ENCODE results near the gene PTPRJ.

The PTPRJ gene

DNA sequence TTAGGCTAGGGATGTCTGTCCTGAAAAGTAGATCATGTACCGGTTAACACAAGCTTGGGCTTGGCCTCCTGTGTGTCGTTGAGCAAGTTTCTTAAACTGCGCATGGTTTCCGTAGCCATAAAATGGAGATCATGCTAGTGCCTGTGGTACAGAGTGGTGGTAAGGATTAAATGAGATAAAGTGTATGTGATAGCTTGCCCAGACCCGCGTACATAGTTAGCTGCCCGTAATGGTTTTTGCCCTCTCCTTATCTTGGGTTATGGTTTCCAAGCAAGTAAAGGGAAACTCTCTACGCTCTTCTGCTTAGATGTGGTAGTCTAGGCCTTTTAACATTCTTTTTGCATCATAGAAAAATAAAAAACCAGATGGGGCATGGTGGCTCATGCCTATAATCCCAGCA lies 11.0 kb upstream of the PTPRJ start:
- no peak for DNase-seq

DNA sequence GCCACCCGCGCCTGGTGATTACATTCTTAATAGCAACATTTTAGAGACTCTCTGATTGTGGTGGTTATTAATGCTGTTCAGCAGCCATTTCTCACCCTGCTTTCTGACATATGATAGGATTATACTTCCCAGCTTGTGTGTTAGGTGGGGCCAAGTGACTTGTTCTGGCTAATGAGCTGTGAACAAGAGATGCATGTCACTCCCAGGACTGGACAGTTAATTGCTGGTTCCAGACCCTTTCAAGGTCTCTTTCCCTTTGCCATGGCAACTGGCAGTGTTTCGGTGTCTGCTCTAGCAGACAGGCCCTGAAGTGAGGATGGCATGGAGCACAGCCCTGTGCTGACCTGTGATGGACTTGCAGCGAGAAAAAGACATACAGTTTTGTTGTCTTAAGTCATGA lies 8.9 kb upstream of the PTPRJ start:
- DNase-seq, result no peak

- DNase-seq, result no peak
These were observed 7.2 kb upstream of the PTPRJ start for GRCh38 chr11:47973173-47973572.

DNA sequence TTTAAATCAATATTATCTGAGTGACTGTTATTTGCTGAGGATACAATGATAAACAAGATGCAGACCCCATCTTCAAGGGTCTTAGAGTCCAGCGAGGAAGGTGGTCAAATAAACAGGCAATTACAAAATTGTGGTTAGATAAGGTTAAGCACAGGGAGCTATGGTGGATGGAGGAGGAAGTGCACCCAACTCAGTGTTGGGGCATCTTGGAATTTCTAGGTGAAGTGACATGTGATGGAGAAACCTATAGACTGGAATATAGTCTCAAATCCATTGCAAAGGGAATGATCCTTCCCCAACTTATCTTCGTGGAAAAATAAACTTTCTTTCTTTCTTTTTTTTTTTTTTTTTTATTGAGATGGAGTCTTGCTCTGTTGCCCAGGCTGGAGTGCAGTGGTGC lies 3.4 kb upstream of the PTPRJ start:
- peak in 2 of 3 donors; percentile 35 to 59 for DNase-seq

DNA sequence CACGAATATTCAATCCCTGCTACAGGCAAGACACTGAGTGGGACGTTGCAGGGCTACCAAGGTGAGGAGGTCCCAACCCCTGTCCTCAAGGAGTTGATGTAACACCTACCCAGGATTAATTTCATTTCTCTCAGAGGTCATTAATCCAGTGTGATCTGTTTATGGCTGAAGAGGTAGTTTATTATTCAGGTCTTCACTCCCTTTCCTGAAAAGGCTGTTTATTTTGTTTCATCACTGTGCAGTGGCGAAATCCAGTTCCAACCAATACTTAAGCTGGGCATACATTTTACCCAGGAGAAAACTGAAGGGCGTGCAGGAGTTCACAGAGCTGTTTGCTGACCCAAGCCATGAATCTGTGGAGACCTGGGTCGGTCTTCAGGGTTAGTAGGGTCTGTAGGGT lies 2.7 kb upstream of the PTPRJ start:
- no peak for DNase-seq

GRCh38 chr11:47979378-47980087 lies 826 bp upstream of the PTPRJ start:
- DNase-seq, result peak in 1 of 3 donors; percentile 20

DNA sequence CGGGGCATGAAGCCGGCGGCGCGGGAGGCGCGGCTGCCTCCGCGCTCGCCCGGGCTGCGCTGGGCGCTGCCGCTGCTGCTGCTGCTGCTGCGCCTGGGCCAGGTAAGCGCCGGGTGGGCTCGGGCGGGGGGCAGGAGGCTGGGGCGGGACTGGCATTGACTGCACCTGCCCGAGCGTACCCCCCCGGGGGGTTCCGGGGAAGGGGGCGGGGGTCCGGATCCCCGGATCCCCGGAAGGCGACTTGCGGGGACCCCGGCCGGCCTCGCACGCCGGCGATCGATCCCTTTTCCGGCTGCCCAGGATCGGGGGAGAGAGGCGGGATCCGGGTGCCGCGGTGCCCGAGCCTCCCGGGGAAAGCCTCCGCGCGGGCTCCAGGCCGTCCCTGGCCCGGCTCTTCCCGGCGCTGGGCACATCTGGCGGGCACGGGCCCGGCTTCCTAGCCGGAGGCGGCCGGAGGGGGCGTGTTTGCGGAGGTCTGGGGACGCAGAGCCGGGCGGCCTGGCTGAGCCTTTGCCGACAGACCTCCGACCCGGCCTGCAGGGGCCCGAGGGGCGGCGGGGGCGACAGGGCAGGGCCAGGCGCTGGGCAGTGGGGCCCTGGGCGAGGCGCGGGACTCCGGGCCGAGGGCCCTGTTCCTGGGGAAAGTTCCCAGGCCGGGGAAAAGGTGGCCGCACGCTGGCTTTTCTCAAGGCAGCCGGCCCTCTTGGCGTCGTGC lies 705 bp downstream of the PTPRJ start:
- peak; percentile 61 to 80 (median 67) for DNase-seq

DNA sequence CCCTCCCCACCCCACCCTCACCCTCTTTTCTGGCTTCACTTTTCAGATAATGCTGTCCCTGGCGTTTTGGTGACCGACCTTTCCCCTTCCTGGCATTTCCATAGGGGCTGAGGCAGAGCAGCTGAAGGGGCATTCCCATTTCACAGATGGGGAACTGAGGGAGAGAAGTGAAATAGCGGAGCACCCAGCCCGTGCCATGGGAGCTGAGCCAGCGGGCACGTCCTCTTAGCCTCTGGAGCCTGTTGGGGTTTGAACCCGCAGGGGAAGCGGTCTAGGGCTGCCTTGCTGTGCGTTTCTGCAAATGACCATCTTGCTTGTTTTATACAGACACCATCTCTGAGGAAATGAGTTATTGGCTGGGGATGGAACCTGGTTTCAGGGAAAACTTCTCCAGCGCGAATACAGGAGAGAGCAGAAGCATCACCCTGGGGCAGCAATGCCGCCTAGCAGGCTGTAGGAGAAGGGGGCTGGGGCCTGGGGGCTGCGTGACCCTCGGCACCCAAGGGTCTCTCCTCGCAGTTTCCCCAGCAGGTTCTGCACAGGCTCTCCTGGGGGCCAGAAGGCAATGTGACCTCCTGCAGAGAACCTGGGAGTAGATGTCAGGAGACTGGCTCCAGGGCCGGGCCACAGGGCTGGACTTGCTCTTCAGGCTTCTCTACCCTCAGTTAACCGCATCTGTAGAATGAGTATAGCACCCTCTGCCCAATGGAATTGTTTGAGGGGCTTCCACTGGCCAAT lies 1.5 kb downstream of the PTPRJ start:
- DNase-seq, result peak; percentile 91 to 94 (median 92)

GRCh38 chr11:47982616-47983015 lies 2.3 kb downstream of the PTPRJ start:
- DNase-seq, result peak in 2 of 3 donors; percentile 64 to 71

- peak; percentile 65 to 82 (median 73) for DNase-seq
These were observed 3.4 kb downstream of the PTPRJ start for GRCh38 chr11:47983464-47984397.

DNA sequence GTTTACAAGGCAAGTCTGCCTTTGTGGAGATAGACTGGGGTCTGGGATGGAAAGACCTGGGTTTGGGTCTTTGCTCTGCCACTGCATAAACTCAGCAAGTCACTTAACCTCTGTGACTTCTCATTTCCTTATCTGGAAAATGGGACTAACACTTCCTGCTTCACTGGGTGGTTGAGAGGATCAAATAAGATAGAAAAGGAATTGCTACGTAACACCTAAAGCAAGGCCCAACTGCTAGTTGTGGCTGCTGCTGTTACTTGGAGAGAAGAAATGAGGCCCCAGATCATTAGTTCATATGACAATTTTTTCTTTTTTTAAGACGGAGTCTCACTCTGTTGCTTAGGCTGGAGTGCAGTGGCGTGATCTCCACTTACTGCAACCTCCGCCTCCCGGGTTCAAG lies 5.9 kb downstream of the PTPRJ start:
- DNase-seq, result no peak

GRCh38 chr11:47986742-47987141 lies 6.4 kb downstream of the PTPRJ start:
- no peak for DNase-seq

DNA sequence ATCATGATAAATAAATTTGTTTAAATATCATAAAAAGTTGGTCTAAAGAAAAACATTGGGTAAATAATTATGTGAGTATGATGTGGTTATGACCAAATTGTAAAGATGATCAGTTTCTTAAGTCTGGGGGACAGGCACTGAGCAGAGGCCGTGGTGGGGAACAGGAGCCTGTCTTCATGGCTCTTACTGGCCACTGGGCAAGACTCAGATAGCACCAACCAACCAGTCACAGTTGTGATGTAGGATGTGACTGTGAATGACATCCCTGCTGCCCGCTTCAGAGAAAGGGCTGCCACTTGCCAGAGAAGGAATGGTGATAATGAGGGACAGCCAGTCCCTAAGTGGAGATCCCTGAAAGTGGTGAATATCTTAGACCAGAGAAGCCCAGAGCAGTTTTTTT lies 7.0 kb downstream of the PTPRJ start:
- DNase-seq, result peak; percentile 69 to 81 (median 72)

DNA sequence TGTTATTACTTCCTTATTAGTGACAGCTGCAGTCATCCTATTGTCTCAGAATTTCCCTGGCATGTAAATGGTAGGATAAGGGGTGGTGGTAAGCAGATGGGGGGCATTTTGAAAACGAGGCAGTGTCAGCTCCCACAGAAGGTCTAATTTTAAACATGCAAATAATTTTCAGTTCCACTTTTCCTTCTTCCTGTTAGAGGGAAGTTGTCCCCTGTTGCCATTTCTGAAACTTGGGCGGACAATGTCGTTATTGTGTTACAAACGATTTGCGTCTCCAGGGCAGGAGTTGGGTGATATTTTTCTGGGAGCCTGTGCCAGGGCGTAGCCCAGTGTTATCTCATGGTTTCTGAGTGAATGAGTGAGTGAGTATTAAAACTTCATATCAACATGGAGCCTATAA lies 7.4 kb downstream of the PTPRJ start:
- peak; percentile 89 to 97 (median 94) for DNase-seq

- DNase-seq, result no peak
These were observed 9.4 kb downstream of the PTPRJ start for GRCh38 chr11:47989779-47990178.

- DNase-seq, result peak; percentile 31 to 43 (median 38)
These were observed 11.0 kb downstream of the PTPRJ start for GRCh38 chr11:47991266-47991830.

DNA sequence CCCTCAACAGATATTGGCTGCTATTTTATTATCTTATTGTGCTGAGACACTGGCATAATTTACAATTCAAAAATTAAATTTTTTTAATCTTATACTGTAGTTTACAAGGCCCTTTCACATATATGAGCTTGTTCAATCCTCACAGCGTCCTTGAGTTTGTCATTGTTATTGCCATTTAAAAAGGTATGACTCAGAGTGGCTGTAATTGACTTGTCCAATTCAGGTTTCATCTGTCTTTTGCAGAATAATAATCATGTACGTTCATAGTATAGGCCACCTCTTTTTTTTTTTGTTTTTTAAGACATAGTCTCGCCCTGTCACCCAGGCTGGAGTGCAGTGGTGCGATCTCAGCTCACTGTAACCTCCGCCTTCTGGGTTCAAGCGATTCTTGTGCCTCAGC lies 11.5 kb downstream of the PTPRJ start:
- DNase-seq, result peak in 2 of 3 donors; percentile 45 to 47

DNA sequence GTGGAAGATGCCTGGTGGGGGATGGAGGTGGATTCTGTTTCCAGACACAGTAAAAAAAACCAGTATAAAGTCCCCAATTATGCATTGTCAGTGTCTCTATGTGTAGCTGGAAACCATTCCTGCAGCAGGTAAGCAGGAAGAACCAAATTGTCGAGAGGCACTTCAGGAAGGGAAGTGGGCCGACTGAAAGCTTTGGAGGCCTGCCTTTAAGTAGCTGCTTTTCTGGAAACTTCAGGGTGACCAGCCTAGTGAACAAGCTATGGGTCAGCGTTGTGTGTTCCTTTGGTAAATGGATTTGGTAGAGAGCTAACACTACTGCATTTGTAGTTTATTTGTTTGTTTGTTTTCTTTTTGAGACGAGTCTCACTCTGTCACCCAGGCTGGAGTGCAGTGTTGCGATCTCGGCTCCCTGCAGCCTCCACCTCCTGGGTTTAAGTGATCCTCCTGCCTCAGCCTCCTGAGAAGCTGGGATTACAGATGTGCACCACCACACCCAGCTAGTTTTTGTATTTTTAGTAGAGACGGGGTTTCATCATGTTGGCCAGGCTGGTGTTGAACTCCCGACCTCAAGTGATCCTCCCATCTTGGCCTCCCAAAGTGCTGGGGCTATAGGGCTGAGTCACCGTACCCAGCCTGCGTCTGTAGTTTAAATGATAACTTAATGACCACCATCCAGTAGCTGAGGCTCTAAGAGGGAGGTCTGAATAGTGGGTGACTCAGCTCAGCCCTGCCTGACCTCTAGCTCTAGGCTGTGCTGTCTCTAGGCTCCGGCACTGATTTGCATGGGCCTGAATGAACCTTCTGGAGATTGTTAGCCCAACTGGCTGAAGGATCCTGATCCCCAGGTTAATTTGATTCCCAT lies 12.8 kb downstream of the PTPRJ start:
- peak; percentile 82 to 92 (median 86) for DNase-seq

GRCh38 chr11:47994417-47994816 lies 14.1 kb downstream of the PTPRJ start:
- DNase-seq, result no peak

GRCh38 chr11:47995360-47995769 lies 15.0 kb downstream of the PTPRJ start:
- DNase-seq, result peak; percentile 51 to 56 (median 54)
